Smooth muscle cell of the brain vasculature (primary cell): Measurements from ENCODE around the gene UBE2H.
"Not testable (repeated sequence)": the region's sequence is repeated elsewhere in the genome, so short reads cannot be mapped to it uniquely, and the experiment has no call there.

ENCODE experiments used
- DNase-seq: peaks from one replicate; pipeline ENCODE4 v3.0.0-alpha.2; 2012; ENCODE audit warnings: low read depth, low spot score

Gene UBE2H

DNA sequence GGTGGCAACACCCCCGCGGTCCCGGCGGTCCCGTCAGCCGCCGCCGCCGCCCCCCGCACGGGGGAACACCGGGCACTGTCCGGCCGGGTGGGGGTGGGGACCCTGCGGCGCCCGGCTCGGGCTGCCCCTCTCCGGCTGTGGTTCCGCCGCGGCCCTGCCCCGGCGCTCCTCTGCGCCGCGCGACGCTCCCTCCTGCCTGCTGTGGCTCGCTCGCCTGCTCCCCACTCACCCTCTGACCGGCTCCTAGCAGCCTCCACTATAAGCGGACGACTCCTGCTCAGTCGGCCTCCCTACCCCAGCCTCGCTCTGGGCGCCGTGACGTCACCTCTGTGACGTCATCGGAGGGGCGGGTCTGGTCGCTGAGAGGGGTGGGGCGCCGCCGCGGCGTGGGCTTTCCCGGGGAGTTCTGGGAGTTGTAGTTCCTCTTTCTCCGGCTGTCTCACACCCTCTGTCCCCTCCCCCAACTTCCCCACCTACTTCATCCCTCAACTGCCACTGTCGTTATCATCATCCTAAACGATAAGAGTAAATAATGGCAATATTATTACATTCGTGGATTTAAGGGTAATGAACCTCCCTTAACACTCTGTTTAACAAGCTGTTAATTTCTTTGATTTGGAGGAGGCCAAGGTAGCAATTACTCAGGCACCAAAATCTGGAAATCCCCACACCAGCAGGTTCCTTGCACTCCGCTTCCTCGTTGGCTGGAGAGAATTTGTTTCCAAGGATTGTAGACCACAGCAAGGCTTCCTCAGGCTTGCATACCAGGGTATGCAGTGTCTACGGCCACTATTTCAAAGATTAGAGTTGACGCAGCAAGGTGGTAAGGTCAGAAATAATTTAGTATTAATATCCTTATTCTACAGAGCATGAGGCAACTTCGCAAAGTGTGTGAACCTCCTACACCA lies at the start of gene UBE2H:
Gene UBE2H, minus strand, starts transcription at position 308 of the 908 bp plus-strand sequence. CDS start 405 bp downstream, outside the sequence.
- peak; percentile 81 for DNase-seq

DNA sequence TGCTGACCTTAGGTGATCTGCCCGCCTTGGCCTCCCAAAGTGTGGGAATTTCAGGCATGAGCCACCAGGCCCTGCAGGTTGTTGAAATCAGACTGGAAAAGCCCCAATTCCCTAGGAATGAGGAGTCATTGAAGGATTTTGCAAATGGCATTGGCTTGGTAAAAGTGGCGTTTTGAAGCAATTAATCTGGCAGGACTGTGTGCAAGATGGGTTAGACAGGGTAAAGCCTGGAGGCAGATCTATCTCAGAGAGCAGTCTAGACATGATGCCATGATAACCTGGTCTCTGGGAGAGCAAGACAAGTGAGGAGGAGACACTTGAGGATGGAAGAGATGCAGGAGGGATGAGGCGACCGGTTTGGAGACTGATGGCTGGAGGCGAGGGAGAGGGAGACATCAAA lies 45.7 kb upstream of the UBE2H start:
- DNase-seq = no peak

DNA sequence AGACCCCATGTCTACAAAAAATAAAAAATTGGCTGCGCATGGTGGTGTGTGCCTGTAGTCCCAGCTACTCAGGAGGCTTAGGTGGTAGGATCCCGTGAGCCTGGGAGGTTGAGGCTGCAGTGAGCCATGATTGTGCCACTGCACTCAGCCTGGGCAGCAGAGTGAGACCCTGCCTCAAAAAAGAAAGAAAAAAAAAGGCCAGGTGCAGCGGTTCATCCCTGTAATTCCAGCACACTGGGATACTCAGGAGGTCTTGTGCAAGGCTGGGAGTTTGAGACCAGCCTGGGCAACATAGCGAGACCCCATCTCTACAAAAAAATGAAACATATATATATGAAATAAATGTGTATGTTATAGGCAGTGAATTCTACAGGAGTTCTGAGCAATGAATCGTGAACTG lies 44.5 kb upstream of the UBE2H start:
- DNase-seq = no peak

DNA sequence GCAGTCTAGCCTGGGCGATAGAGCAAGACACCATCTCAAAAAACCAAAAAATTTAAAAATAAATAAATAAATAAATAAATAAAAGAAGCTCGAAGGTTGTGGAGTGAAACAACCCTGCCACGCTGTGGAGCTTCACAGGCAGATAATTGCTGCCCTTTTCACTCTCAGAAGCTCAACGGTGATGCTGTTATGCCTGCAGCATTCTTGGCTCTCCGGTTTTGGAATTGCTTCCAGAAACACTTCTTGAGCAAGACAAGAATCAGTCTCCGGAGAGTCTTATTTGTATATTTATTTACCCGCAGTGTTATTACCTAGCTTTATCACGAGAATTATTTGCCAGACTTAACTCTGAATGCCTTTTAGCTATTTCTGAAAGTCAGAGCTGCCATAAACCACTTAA lies 40.5 kb upstream of the UBE2H start:
- no peak for DNase-seq

DNA sequence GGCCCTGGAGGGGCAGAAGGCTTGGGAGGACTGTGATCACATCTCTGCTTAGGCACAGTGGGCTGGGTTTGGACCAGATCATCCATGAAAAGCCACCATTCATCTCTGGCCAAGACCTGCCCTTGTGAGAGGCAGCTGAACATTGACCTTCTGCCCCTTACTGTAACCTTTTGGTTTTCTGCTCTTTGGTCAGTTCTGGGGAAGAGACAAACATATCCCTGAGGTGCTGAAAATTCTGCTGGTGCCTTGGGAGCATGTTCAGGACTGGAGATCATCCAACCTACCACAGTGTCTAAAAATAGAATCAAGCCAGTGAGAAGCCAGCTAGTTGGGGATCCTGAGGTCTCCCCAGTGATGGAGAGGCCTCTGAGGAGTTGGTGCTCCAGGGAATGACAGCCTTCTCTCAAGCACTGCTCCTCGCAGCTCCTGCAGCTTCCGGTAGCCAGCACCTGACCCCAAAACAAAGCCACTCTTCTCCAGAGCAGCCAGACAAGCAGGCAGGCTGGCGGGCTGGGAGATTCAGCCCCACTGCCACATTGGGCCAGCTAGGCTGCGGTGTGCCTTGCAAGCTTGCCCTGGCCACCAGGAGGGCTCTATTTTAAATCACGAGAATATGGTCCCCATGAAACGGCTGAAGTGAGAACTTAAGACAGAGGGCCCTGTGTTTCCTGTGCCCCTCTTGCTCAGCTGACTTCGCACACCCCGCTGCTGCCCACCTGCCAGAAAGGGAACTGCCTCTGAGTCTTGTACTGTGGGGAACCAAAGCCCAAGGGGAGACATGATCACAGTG lies 37.8 kb upstream of the UBE2H start:
- no peak for DNase-seq

DNA sequence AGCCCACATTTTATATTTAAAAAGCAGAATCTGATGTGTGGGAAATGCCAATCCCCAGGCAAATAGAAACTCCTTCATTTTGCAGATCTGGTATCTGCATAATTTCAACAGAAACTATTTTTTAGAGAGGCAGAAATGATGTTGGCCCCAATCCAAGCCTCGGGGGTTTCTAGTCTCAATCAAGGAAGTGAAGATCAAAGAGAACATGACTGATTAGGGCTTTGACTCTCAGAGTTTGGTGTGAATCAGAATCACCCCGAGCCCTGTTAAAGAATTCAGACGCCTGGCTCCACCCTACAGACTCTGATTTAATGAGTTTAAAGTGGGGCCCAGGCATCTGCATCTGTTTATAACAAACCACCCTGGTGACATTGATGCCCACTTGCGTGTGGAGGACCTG lies 36.7 kb upstream of the UBE2H start:
- no peak for DNase-seq

DNA sequence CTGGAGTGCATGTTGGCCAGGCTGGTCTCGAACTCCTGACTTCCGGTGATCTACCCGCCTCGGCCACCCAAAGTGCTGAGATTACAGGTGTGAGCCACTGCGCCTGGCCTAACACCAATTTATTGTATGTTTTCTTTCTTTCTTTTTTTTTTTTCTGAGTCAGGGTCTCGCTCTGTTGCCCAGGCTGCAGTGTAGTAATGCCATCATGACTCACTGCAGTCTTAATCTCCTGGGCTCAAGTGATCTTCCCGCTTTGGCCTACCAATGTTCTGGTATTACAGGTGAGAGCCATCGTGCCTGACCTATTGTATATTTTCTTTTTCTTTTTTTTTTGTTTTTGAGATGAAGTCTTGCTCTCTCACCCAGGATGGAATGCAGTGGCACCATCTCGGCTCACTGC lies 33.8 kb upstream of the UBE2H start:
- no peak for DNase-seq

DNA sequence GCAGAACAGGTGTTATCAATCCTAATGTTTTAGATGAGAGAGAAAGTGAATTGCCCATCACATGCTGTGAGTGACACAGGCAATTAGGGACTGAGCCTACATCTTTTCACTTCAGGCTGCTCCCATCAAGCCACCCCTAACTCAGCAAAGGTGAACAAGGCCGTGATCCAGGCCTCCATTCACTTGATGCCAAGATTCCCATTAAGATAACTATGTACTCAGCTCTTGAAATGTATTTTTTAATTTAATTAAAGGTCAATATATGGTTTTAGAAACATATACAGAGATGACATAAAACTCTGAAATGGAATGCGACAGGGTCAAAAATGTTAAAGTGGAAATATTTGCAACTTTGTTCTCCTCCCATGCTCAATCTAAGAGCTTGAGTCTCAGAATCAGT lies 27.9 kb upstream of the UBE2H start:
- DNase-seq = no peak

DNA sequence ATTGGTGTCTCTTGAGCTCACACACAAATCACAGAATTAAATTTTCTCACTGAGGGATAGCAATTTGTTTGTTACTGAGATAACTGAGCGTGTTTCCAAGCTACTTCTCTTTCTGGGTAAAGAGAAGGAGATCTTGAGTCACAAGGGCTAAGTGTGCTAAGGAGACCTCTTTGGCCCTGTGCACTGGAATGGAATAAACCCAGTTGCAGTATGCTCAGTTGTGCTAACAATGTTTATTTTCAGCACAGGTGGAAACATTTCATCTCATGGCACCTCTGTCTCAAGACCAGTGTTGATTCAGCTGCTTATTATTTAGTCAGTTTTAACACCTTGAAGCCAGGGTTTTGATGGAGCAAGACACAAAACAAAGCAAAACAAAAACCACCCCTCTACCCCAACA lies 22.5 kb upstream of the UBE2H start:
- DNase-seq = no peak

DNA sequence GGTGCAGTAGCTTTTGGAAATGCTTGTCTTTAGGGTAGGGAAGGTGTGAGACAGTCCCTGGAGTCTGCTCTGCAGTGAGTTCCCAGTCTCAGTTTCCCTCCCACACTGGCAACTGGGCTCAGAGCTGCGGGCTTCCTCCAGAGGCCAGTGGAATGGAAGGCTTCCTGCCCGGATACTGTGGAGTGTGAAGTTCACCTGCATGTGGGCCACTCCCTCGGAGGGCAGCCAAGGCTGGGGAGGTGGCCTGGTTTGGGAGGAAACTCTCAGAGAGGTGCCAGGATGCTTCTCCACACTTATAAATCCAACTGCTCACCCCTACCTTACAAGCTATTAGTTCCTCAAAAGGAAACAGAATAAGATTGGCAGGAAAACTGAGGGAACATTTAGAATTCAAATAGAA lies 18.1 kb upstream of the UBE2H start:
- no peak for DNase-seq

DNA sequence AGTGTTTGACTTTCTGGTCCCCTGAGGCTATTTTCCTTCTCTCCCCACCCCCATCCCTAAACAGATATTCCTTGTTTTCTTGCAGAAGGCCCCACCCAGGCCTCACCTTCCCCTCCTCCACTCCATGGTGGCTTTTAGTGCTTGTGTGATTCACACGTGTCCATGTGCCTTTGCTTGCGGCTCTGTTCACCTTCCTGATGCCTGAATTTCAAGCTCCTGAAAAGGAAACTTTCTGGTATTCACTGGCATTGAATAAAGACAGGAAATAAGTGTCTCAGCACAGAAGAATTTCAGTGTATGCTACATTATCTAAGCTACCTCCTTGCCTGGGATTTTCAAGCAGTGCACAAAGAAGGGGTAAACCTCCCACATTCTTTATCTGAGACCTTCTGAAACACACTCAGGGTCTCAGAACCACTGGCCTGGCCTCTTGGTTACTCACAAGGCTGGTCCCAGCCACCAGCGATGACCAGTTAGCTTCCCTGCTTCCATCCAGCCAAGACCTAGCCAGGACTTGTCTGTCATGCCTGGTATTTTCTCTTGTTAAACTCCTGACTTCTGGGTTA lies 17.2 kb upstream of the UBE2H start:
- no peak for DNase-seq

DNA sequence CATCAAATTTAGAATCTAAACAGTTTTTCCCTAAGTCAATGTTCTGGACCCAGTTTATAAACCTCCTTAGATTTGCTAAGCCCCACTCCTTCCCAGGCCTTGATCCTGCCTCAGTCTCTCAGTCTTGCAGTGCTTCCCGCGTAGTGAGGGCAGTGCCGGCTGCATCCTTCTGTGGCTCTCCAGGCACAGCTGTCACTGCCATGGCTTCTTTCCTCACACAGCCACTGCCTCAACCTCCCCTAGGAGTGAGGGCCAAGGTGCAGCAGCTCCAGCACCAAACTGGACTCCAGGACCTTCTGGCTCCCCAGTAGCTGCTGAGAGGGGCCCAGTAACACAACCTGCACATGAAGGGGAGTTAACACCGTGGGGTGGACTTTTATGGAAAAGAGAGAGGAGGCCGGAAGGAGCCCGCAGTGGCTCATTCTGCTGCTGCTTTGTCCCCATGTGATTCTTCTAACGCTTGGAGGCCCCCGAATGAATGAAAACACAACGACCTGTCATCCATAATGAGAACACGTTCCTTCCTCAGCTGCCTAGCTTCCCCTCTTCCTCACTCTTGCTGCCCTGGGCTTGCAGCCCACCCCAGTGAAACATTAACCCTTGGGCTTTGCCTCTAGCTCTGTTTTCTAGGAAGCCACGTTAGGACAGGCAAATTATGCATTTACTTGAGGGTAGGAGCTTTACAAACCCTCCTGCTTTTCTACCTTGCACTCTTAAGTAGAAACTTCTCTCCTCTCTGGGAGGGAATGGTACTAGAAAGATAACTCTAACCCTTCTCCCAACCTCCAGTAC lies 16.0 kb upstream of the UBE2H start:
- DNase-seq = no peak

DNA sequence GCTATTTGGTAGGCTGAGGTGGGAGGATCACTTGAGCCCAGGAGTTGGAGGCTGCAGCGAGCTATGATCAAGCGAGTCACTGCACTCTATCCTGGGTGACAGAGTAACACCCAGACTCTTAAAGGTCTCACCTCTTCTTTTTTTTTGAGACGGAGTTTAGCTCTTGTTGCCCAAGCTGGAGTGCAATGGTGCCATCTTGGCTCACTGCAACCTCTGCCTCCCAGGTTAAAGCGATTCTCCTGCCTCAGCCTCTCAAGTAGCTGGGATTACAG lies 7.4 kb upstream of the UBE2H start:
- not testable (repeated sequence) for DNase-seq

DNA sequence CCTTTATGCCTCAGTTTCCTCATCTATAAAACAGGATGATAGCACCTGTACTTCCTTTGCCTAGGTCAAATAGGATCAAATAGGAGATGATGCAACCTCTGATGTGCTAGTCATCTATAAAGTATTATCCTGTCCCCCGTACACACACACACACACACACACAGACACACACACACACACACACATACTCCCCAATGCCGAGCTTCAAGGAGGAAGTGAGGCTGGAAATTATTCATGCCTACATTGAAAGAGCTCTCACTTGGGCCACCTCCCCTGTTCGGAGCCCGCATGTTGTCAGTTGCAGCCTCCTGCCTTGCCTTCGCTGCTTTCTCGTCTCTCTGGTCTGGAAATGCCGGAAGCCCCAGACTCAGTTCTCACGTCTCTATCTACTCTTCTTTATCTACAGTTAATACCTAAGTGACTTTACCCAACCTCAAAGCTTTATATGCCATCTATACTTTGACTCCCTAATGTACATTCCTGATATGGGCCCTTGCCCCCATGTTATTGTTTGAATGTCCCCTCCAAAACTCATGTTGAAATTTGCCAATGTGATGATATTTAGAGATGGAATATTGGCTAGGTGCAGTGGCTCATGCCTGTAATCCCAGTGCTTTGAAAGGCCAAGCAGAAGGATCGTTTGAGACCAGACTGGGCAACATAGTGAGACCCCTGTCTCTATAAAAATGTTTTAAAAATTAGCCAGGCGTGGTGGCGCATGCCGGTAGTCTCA lies 6.9 kb upstream of the UBE2H start:
- no peak for DNase-seq

DNA sequence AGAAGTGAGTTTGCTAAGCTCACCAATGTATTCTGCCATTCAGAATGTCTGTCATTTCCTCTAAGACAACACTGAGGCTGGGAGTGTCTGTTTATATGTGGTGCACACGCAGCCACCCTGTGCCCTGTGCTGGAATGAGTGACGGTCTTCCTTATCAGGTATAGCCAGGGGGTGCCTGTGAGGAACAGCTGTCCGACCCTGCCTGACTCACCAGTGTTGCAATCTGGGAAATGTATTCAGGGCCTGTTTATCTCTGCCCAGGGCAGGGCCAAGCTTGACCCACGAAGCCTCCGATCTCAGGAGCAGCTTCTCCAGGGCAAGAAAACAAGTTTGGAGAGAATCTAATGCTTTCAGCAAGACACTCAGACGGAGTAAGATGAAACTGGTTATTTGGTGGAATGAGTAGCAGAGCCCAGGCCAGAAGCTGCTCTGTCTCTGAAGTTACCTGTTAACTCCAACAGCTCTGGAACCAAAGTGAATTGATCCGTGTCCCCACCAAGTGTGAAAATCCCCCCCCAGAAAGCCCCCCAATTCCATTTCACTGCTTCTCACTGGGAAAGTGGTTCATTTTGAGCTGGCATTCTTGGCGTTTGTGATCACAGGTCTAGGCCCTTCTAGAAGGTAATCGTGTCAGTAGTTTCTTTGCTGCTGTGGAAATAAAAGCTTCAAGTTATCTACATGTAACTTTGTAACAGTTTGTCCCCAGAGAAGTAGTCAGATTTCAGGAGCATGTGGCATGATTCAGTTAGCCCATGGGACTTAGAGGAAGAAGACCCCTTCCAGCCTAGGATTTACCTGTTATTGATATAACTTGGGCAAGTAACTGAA lies 6.1 kb upstream of the UBE2H start:
- DNase-seq = no peak

DNA sequence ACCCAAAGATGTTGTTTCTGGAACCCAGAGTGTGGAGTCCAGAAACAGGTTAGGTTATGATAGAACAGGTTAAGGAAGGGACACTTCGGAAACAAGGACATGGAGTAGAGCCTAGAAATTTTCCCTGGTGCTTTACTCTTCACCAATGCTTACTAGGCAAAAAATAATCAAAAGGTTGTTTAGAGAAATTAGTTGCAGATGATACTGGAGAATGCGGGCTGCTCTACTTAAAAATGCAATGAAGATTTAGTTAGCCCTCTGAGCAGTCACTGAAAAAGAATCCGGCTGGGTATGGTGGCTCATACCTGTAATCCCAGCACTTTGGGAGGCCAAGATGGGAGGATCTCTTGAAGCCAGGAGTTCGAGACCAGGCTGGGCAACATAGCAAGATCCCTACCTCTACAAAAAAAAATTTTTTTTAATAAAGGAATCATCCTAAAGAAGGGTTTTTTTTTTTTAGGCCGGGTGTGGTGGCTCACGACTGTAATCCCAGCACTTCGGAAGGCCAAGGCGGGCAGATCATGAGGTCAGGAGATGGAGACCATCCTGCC lies 3.3 kb upstream of the UBE2H start:
- DNase-seq = no peak

DNA sequence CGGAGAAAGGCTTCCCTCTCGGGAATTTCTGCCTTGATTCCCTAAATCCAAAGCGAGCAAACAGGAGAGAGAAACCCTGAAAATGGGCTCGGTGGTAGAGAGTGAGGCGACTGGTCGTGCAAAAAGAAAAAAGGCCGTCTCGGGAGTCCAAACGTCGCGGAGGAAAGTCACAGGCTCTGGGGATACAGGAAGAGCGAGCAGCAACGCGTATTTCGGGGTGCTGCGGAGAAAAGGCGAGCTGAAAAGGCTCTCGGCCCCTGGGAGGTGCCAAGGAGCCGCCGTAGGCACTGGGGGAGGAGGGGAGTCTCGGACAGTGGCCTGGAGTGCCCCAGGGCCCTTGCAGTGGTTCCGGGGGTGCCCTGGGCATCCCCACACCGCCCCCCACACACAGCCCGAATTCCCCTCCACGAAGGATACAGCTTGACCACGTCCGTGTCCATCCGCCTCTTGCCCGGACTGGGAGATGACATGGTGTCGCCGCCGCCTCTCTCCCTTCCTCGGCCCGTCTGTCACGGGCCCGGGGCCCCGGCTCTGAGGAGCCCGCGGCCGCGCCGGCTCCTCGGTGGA lies 591 bp downstream of the UBE2H start:
- DNase-seq = no peak

DNA sequence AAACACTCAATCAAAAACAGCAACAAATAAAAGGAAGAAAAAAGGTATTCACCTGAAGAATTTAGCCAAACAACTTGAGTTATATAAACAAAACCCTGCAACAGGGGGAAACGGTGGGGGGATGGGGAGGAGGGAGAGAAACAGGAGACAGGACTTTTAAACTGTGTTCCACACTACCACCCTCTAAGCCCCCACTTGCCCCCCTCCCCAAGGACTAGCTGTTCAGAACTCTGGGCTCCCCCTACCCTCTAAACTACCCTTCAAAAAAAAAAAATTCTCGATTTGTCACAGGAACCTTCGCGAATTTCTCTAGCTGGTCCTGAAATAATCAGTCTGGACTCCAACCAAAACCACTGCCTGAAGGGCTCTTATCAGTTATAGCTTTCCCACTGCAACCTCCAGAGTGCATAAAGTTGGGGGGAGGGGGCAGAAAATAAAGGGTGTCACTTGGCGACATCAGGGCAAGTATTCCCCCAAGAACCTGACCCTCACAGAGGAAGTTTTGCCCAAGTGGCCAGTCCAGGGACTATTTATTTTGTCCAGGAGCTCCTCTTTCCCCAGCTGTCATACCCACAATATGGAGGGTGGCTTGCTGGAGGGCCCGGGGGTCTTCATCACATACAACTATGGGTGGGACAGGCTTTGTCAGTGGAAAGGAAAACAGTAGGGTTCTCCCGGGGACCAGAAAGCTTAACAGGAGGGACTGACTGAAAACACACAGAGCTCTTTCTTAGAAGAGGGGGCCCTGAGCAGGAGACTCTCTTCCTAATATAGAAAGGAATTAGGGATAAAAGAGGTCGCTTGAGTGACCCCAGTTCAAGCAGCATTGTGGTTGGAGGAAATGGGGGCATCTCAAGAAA lies 1.3 kb downstream of the UBE2H start:
- no peak for DNase-seq

DNA sequence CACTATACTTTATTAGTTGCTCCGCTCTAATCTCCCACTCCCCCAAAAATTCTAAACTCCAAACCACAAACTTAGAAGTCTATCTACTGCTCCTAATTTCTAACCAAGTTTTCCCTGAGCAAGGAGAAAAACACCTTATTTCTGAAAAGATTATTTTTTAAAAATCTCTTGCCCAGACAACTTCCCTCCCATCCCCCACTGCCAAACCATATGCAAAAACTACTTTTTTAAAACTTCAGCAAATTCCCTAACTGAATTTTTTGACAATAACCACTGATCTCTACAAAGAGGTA lies 1.9 kb downstream of the UBE2H start:
- no peak for DNase-seq
